H9 (cell line): Measurements from ENCODE around the gene OR10A3. TPM values are rescaled to one million over a fixed set of nuclear protein-coding genes. Genes with fewer than 3 reads are reported as not detected.

ENCODE experiments used
- DNase-seq: peaks from one replicate; pipeline ENCODE4 v3.0.0-alpha.2; 2017
- H2AFZ ChIP-seq: one replicate; pipeline ENCODE4 v1.6.1; 2013; ENCODE audit warnings: mild to moderate bottlenecking, low read length, control low read depth, moderate library complexity
- H2AK5ac ChIP-seq: 2 replicates; pipeline ENCODE4 v1.6.1; 2013; ENCODE audit warnings: low read length, control low read depth, mixed read lengths; ENCODE audit not compliant: insufficient read length
- H2BK120ac ChIP-seq: one replicate; pipeline ENCODE4 v1.6.1; 2013; ENCODE audit warnings: low read depth, mild to moderate bottlenecking, low read length, control low read depth, inconsistent platforms; ENCODE audit not compliant: poor library complexity, severe bottlenecking
- H2BK12ac ChIP-seq: 2 replicates; pipeline ENCODE4 v1.6.1; 2013; ENCODE audit warnings: low read length, control low read depth, mixed read lengths, low read depth; ENCODE audit not compliant: insufficient read length
- H2BK15ac ChIP-seq: 2 replicates; pipeline ENCODE4 v1.6.1; 2013; ENCODE audit warnings: low read depth, low read length, control low read depth
- H2BK20ac ChIP-seq: one replicate; pipeline ENCODE4 v1.6.1; 2013; ENCODE audit warnings: low read depth, mild to moderate bottlenecking, low read length, control low read depth, inconsistent platforms; ENCODE audit not compliant: poor library complexity, severe bottlenecking
- H2BK5ac ChIP-seq: 2 replicates; pipeline ENCODE4 v1.6.1; 2013; ENCODE audit warnings: low read length, control low read depth, mixed read lengths; ENCODE audit not compliant: insufficient read length
- H3K14ac ChIP-seq: 2 replicates; pipeline ENCODE4 v1.6.1; 2013; ENCODE audit warnings: low read length, control low read depth; ENCODE audit not compliant: insufficient read depth
- H3K18ac ChIP-seq: 2 replicates; pipeline ENCODE4 v1.6.1; 2013; ENCODE audit warnings: low read depth, mild to moderate bottlenecking, mixed read lengths, low read length, control low read depth; ENCODE audit not compliant: insufficient read length
- H3K23ac ChIP-seq: 2 replicates; pipeline ENCODE4 v1.6.1; 2013; ENCODE audit warnings: low read length, control low read depth, mixed read lengths, low read depth; ENCODE audit not compliant: insufficient read length
- H3K23me2 ChIP-seq: 2 replicates; pipeline ENCODE4 v1.6.1; 2013; ENCODE audit warnings: low read depth, mild to moderate bottlenecking, mixed read lengths, low read length, control low read depth; ENCODE audit not compliant: insufficient read length, poor library complexity, severe bottlenecking
- H3K27ac ChIP-seq: 2 replicates; pipeline ENCODE4 v1.5.1; 2013; ENCODE audit warnings: low read length, control low read depth, mixed read lengths, low read depth; ENCODE audit not compliant: insufficient read length
- H3K27me3 ChIP-seq: 2 replicates; pipeline ENCODE4 v1.6.1; 2013; ENCODE audit warnings: low read length, control low read depth, inconsistent platforms; ENCODE audit not compliant: insufficient read depth
- H3K4ac ChIP-seq: 2 replicates; pipeline ENCODE4 v1.6.1; 2013; ENCODE audit warnings: low read depth, mild to moderate bottlenecking, control low read depth, inconsistent platforms, low read length, moderate library complexity
- H3K4me1 ChIP-seq: 2 replicates; pipeline ENCODE4 v1.6.1; 2013; ENCODE audit warnings: low read length, control low read depth, inconsistent platforms; ENCODE audit not compliant: insufficient read depth
- H3K4me2 ChIP-seq: 2 replicates; pipeline ENCODE4 v1.6.1; 2013; ENCODE audit warnings: low read length, control low read depth, mixed read lengths; ENCODE audit not compliant: insufficient read length, insufficient read depth
- H3K56ac ChIP-seq: 2 replicates; pipeline ENCODE4 v1.6.1; 2013; ENCODE audit warnings: low read depth, mild to moderate bottlenecking, mixed read lengths, low read length, control low read depth; ENCODE audit not compliant: insufficient read length
- H3K79me1 ChIP-seq: 2 replicates; pipeline ENCODE4 v1.6.1; 2013; ENCODE audit warnings: low read depth, mild to moderate bottlenecking, moderate library complexity, low read length, control low read depth, inconsistent platforms; ENCODE audit not compliant: insufficient read depth, poor library complexity, severe bottlenecking
- H3K79me2 ChIP-seq: 2 replicates; pipeline ENCODE4 v1.6.1; 2013; ENCODE audit warnings: low read length, control low read depth, inconsistent platforms; ENCODE audit not compliant: insufficient read depth
- H3K9ac ChIP-seq: 2 replicates; pipeline ENCODE4 v1.6.1; 2013; ENCODE audit warnings: low read length, control low read depth, mixed read lengths; ENCODE audit not compliant: insufficient read length; ENCODE audit errors: extremely low read depth
- H3K9me3 ChIP-seq: one replicate; pipeline ENCODE4 v1.6.1; 2013; ENCODE audit warnings: low read depth, low read length, inconsistent platforms; ENCODE audit not compliant: control insufficient read depth
- H3T11ph ChIP-seq: one replicate; pipeline ENCODE4 v1.6.1; 2013; ENCODE audit warnings: mild to moderate bottlenecking, low read length, control low read depth, inconsistent platforms
- H4K20me1 ChIP-seq: one replicate; pipeline ENCODE4 v1.6.1; 2013; ENCODE audit not compliant: control insufficient read depth, insufficient read length, insufficient read depth
- H4K5ac ChIP-seq: 2 replicates; pipeline ENCODE4 v1.6.1; 2013; ENCODE audit warnings: low read depth, mild to moderate bottlenecking, mixed read lengths, low read length, control low read depth; ENCODE audit not compliant: insufficient read length
- H4K8ac ChIP-seq: replicated peaks from 2 replicates; pipeline ENCODE4 v1.6.1; 2013; ENCODE audit warnings: low read length, control low read depth, mixed read lengths, low read depth; ENCODE audit not compliant: insufficient read length
- H4K91ac ChIP-seq: 2 replicates; pipeline ENCODE4 v1.6.1; 2013; ENCODE audit warnings: low read depth, mild to moderate bottlenecking, moderate library complexity, mixed read lengths, low read length, control low read depth; ENCODE audit not compliant: insufficient read length
- H3K27ac Mint-ChIP-seq, 3 experiments: 2 replicates in 2 of 3; 3 replicates in 1 of 3; pipeline ENCODE4 v1.8.0; 2020 to 2021; ENCODE audit warnings: mixed read lengths in 3 of 3, mild to moderate bottlenecking in 1 of 3, moderate library complexity in 1 of 3
- H3K27me3 Mint-ChIP-seq: 2 replicates; pipeline ENCODE4 v1.8.0; 2021; ENCODE audit warnings: low read depth, mild to moderate bottlenecking, moderate library complexity, mixed read lengths
- H3K36me3 Mint-ChIP-seq, 3 experiments: 2 replicates in 2 of 3; 3 replicates in 1 of 3; pipeline ENCODE4 v1.8.0; 2020 to 2021; ENCODE audit warnings: low read depth in 3 of 3, mixed read lengths in 3 of 3; ENCODE audit not compliant: insufficient read depth in 1 of 3
- H3K4me1 Mint-ChIP-seq, 2 experiments: 2 replicates each; pipeline ENCODE4 v1.8.0; 2020; ENCODE audit warnings: mixed read lengths in 2 of 2
- H3K4me3 Mint-ChIP-seq, 2 experiments: 2 replicates in 1 of 2; 3 replicates in 1 of 2; pipeline ENCODE4 v1.8.0; 2020 to 2021; ENCODE audit warnings: mild to moderate bottlenecking in 2 of 2, mixed read lengths in 2 of 2, moderate library complexity in 1 of 2
- H3K9me3 Mint-ChIP-seq, 2 experiments: 2 replicates in 1 of 2; 3 replicates in 1 of 2; pipeline ENCODE4 v1.8.0; 2020; ENCODE audit warnings: mild to moderate bottlenecking in 2 of 2, mixed read lengths in 2 of 2, moderate library complexity in 1 of 2
- CTCF ChIP-seq: fragments of 200-600 bp; sonication (generic); conservative IDR thresholded peaks from 3 replicates; pipeline ENCODE4 v1.8.0; 2021; ENCODE audit warnings: antibody characterized with exemption, mild to moderate bottlenecking
- WGBS: extraction: QIAGEN DNeasy Blood & Tissue Kit; methylation state at CpG from one replicate; pipeline ENCODE4 v1.1.7; 2013; ENCODE audit warnings: missing lambda C conversion rate, low lambda C conversion rate, mixed read lengths; ENCODE audit not compliant: insufficient read length; ENCODE audit errors: extremely low coverage; 5-methylcytosine and 5-hydroxymethylcytosine counted together
- total RNA-seq: library from RNA; stranded (reverse); gene quantifications from 2 replicates; pipeline ENCODE4 v1.2.1, GENCODE V29; 2021

OR10A3 gene
- total RNA-seq, 1 experiment from 2014 or later, result not detected

- Histone ChIP-seq H3K27me3 (no peaks in the 10 kb centered on the region), H3K4me1 (peaks cover 4% of the 10 kb centered on the region; the same call in 1 of the 2 replicates), H3K79me1 (no peaks in the 10 kb centered on the region), H4K20me1 (no peaks in the 10 kb centered on the region), H3K18ac (peak overlapping the region; percentile 18), H4K8ac (no peak overlapping the region), H2AFZ (peak overlapping the region; percentile 16), H3K23me2 (no peaks in the 10 kb centered on the region), H4K5ac (peak overlapping the region; percentile 8), H2BK15ac (no peak overlapping the region), H2BK12ac (no peak overlapping the region), H2BK5ac (no peak overlapping the region), H3K4ac (no peak overlapping the region; the same call in 1 of the 2 replicates), H3K4me2 (peak overlapping the region; percentile 50), H3K9ac (peak overlapping the region; percentile 62), H3K14ac (peak overlapping the region; percentile 67; the same call in 1 of the 2 replicates), H3K56ac (no peak overlapping the region), H3T11ph (no peak overlapping the region), H3K23ac (no peak overlapping the region), H4K91ac (no peak overlapping the region), H2BK20ac (no peak overlapping the region), H2AK5ac (no peak overlapping the region), H3K27ac (peak overlapping the region; percentile 62), H3K79me2 (no peaks in the 10 kb centered on the region), H3K9me3 (no peaks in the 10 kb centered on the region), H2BK120ac (peak overlapping the region; percentile 10)
- Mint-ChIP-seq H3K27me3 (no peaks in the 10 kb centered on the region), H3K9me3 (no peaks in the 10 kb centered on the region), H3K27ac (peak overlapping the region; percentile 88 to 97 (median 95)), H3K4me1 (peaks cover 67 to 72% of the 10 kb centered on the region in 2 experiments), H3K4me3 (peak overlapping the region in 1 of 2 experiments; percentile 30; a peak in 2 of 5 replicates), H3K36me3 (no peaks in the 10 kb centered on the region; a peak in 1 of 7 replicates)
- peak; percentile 59 for DNase-seq
- no CpG with 5 or more reads among the region's 3 CpGs for WGBS
- TF ChIP-seq CTCF, result no peak
Observed at GRCh38 chr11:7905961-7906429, 35.5 kb downstream of the OR10A3 start.
